Upper lobe of left lung (tissue), 6 donors: ENCODE results near the gene SNTN. TPM values are rescaled to one million over a fixed set of nuclear protein-coding genes. Genes with fewer than 3 reads are reported as not detected.

Source experiments
- ATAC-seq, 2 donors: fragments of 200-7000 bp; cut with Tn5 transposase; one replicate each; pipeline ENCODE4 v1.9.1; 2022; ENCODE audit warnings: mild to moderate bottlenecking in 2 of 2, moderate library complexity in 2 of 2; ENCODE audit not compliant: low FRiP score in 2 of 2
- DNase-seq, 2 donors: peaks; one replicate each; pipeline ENCODE4 v3.0.0-alpha.2; 2019 to 2020
- H3K27ac ChIP-seq, 4 donors: fragments of 200-600 bp; sonication (generic); one replicate each; pipeline ENCODE4 v1.5.1; 2016 to 2019
- H3K27me3 ChIP-seq, 4 donors: fragments of 200-600 bp; sonication (generic); one replicate each; pipeline ENCODE4 v1.5.1; 2017 to 2019
- H3K36me3 ChIP-seq, 4 donors: fragments of 200-600 bp; sonication (generic); one replicate each; pipeline ENCODE4 v1.5.1; 2016 to 2019
- H3K4me1 ChIP-seq, 4 donors: fragments of 200-600 bp; sonication (generic); one replicate each; pipeline ENCODE4 v1.5.1; 2018 to 2019
- H3K4me3 ChIP-seq, 4 donors: fragments of 200-600 bp; sonication (generic); one replicate each; pipeline ENCODE4 v1.5.1; 2017 to 2019; ENCODE audit warnings: mild to moderate bottlenecking in 2 of 4, moderate library complexity in 1 of 4
- H3K9me3 ChIP-seq, 4 donors: fragments of 200-600 bp; sonication (generic); one replicate each; pipeline ENCODE4 v1.5.1; 2018 to 2019
- CTCF ChIP-seq, 6 experiments: fragments of 450-650 bp in 4 of 6; fragments of 200-600 bp in 2 of 6; sonication (generic) in 2 of 6; IDR thresholded peaks; one replicate each; pipeline ENCODE4 v1.5.1; 2016 to 2019; ENCODE audit warnings: antibody characterized with exemption in 6 of 6
- EP300 ChIP-seq, 4 donors: sonication (generic); formaldehyde crosslinking; IDR thresholded peaks; one replicate each; pipeline ENCODE4 v1.5.1; 2017; ENCODE audit warnings: antibody characterized with exemption in 4 of 4, control low read depth in 2 of 4
- POLR2A ChIP-seq, 4 donors: fragments of 450-650 bp; IDR thresholded peaks; one replicate each; pipeline ENCODE4 v1.5.1; 2016 to 2017; ENCODE audit warnings: antibody characterized with exemption in 4 of 4, mild to moderate bottlenecking in 2 of 4
- POLR2AphosphoS5 ChIP-seq, 2 donors: sonication (generic); formaldehyde crosslinking; IDR thresholded peaks; one replicate each; pipeline ENCODE4 v1.5.1; 2017; ENCODE audit warnings: antibody characterized with exemption in 2 of 2
- WGBS, 2 donors: methylation state at CpG; one replicate each; pipeline ENCODE4 v1.1.5; 2017 to 2018; 5-methylcytosine and 5-hydroxymethylcytosine counted together
- total RNA-seq, 6 donors: library from RNA; depleted of rRNA in 4 of 6; stranded (reverse); fragments of >200 nt in 4 of 6; gene quantifications; one replicate each; pipeline versions ENCODE4 v1.1.0 to v1.2.1, GENCODE V29; 2016 to 2021
- donor health status: DM: no; HTN: no; CAD: no; lungs with moderate emphysema.
- donor health status: DM: no; HTN: yes; CAD: no; lungs with severe emphysema.

Gene SNTN
- total RNA-seq, 6 donors from 2014 or later = 0.34 to 36.8 (median 10.5) TPM

GRCh38 chr3:63662500-63662899 is 10.0 kb downstream of the SNTN start:
- H3K36me3 ChIP-seq = no peaks in the 10 kb centered on the region
- no peak overlapping the region for H3K4me3 ChIP-seq
- TF ChIP-seq CTCF (IDR thresholded peaks at IDR 0.05) (no peak), POLR2A (IDR thresholded peaks at IDR 0.05) (no peak), EP300 (IDR thresholded peaks at IDR 0.05) (no peak), POLR2AphosphoS5 (IDR thresholded peaks at IDR 0.05) (no peak)
- no peaks in the 10 kb centered on the region for H3K4me1 ChIP-seq
- no peak overlapping the region for H3K27ac ChIP-seq
- ATAC-seq (peak in 1 of 2 donors; percentile 30), DNase-seq (no peak)
- no peaks in the 10 kb centered on the region for H3K9me3 ChIP-seq
- H3K27me3 ChIP-seq = no peaks in the 10 kb centered on the region

GRCh38 chr3:63670544-63670943 is 18.1 kb downstream of the SNTN start:
- DNase-seq (no peak), ATAC-seq (no peak)
- Histone ChIP-seq H3K4me3 (no peak overlapping the region), H3K27ac (no peak overlapping the region), H3K36me3 (no peaks in the 10 kb centered on the region), H3K9me3 (no peaks in the 10 kb centered on the region), H3K4me1 (no peaks in the 10 kb centered on the region), H3K27me3 (no peaks in the 10 kb centered on the region)
- TF ChIP-seq POLR2A (IDR thresholded peaks at IDR 0.05) = no peak
- no peak for TF ChIP-seq CTCF (IDR thresholded peaks at IDR 0.05)
- WGBS, 2 donors = 92 to 93% methylated on average over 7 of the region's 7 CpGs

GRCh38 chr3:63673111-63673510 is 20.6 kb downstream of the SNTN start:
- 86 to 95% methylated on average over 3 of the region's 3 CpGs for WGBS, 2 donors
- ATAC-seq = no peak
- H3K9me3 ChIP-seq = no peaks in the 10 kb centered on the region
- no peaks in the 10 kb centered on the region for H3K36me3 ChIP-seq
- no peaks in the 10 kb centered on the region for H3K27me3 ChIP-seq
- no peak for DNase-seq
- H3K4me1 ChIP-seq = no peaks in the 10 kb centered on the region
- H3K27ac ChIP-seq = no peak overlapping the region
- H3K4me3 ChIP-seq = no peak overlapping the region
- TF ChIP-seq POLR2AphosphoS5 (IDR thresholded peaks at IDR 0.05) = no peak

- WGBS, 2 donors = 52 to 68% methylated on average over 2 of the region's 2 CpGs
- TF ChIP-seq POLR2AphosphoS5 (IDR thresholded peaks at IDR 0.05) (no peak), CTCF (IDR thresholded peaks at IDR 0.05) (no peak), POLR2A (IDR thresholded peaks at IDR 0.05) (no peak), EP300 (IDR thresholded peaks at IDR 0.05) (no peak)
- Histone ChIP-seq H3K36me3 (no peaks in the 10 kb centered on the region), H3K27ac (no peak overlapping the region), H3K4me3 (no peak overlapping the region), H3K4me1 (no peaks in the 10 kb centered on the region), H3K9me3 (no peaks in the 10 kb centered on the region), H3K27me3 (no peaks in the 10 kb centered on the region)
- DNase-seq (no peak), ATAC-seq (no peak)
These were observed 22.1 kb downstream of the SNTN start for GRCh38 chr3:63674586-63674985.

GRCh38 chr3:63679186-63679585 is 26.7 kb downstream of the SNTN start:
- TF ChIP-seq CTCF (IDR thresholded peaks at IDR 0.05) = no peak
- Histone ChIP-seq H3K36me3 (no peaks in the 10 kb centered on the region), H3K4me1 (no peaks in the 10 kb centered on the region), H3K4me3 (no peak overlapping the region), H3K27me3 (no peaks in the 10 kb centered on the region), H3K9me3 (no peaks in the 10 kb centered on the region), H3K27ac (no peak overlapping the region)
- 87 to 94% methylated on average over 1 of the region's 1 CpG for WGBS, 2 donors
- DNase-seq = no peak
- no peak for ATAC-seq
